SK-N-SH (cell line): Measurements from ENCODE around the gene CLDN5. TPM values are rescaled to one million over a fixed set of nuclear protein-coding genes. Genes with fewer than 3 reads are reported as not detected.

Experiments used
- CTCF ChIA-PET: fragments of 300-600, 350-600 bp; formaldehyde crosslinking; extraction: SDS; loops from one replicate; lab custom pipeline; 2021; lab: Yijun Ruan, JAX
- POLR2A ChIA-PET: fragments of 350-600 bp; sonication (Branson Sonifier 250); formaldehyde crosslinking; extraction: SDS; loops from one replicate; lab custom pipeline; 2020; ENCODE audit warnings: antibody characterized with exemption, inconsistent platforms; lab: Yijun Ruan, JAX
- DNase-seq: peaks from one replicate; pipeline ENCODE4 v3.0.0; 2012
- H2AFZ ChIP-seq: fragments of 200-600 bp; sonication (generic); 2 replicates; pipeline ENCODE4 v1.8.1; 2016; ENCODE audit warnings: antibody characterized with exemption, mild to moderate bottlenecking, low read depth
- H3F3A ChIP-seq: fragments of 200-600 bp; sonication (generic); replicated peaks from 2 replicates; pipeline ENCODE3; 2016; ENCODE audit warnings: antibody characterized with exemption, mild to moderate bottlenecking; ENCODE audit not compliant: insufficient read depth
- H3K27ac ChIP-seq, 2 experiments: fragments of 200-500 bp in 1 of 2; fragments of 200-600 bp in 1 of 2; sonication (Bioruptor generic) in 1 of 2; sonication (generic), shearing (Covaris generic) in 1 of 2; 2 replicates each; pipeline versions ENCODE4 v1.5.1 to v1.6.1; 2014 to 2016; ENCODE audit warnings: low read depth in 2 of 2, inconsistent platforms in 1 of 2, low read length in 1 of 2, mild to moderate bottlenecking in 1 of 2, mixed read lengths in 1 of 2
- H3K27me3 ChIP-seq: fragments of 200-600 bp; sonication (generic), shearing (Covaris generic); 2 replicates; pipeline ENCODE4 v1.6.1; 2016; ENCODE audit warnings: mixed run types; ENCODE audit not compliant: insufficient read depth
- H3K36me3 ChIP-seq, 2 experiments: fragments of 200-500 bp in 1 of 2; fragments of 200-600 bp in 1 of 2; sonication (Bioruptor generic) in 1 of 2; sonication (generic) in 1 of 2; replicated peaks in 1 of 2; 2 replicates each; pipeline versions ENCODE3 to v1.5.1; 2014 to 2016; ENCODE audit warnings: low read length in 1 of 2, mild to moderate bottlenecking in 1 of 2; ENCODE audit not compliant: insufficient read depth in 2 of 2, control insufficient read depth in 1 of 2
- H3K4me1 ChIP-seq, 2 experiments: fragments of 200-500 bp in 1 of 2; fragments of 200-600 bp in 1 of 2; sonication (Bioruptor generic) in 1 of 2; sonication (generic), shearing (Covaris generic) in 1 of 2; 2 replicates each; pipeline versions ENCODE4 v1.5.1 to v1.6.1; 2014 to 2016; ENCODE audit warnings: low read depth in 1 of 2, low read length in 1 of 2, mixed run types in 1 of 2; ENCODE audit not compliant: insufficient read depth in 2 of 2, control insufficient read depth in 1 of 2
- H3K4me2 ChIP-seq: fragments of 200-600 bp; sonication (generic), shearing (Covaris generic); 2 replicates; pipeline ENCODE4 v1.6.1; 2017; ENCODE audit warnings: mixed run types
- H3K4me3 ChIP-seq, 2 experiments: fragments of 200-500 bp in 1 of 2; fragments of 200-600 bp in 1 of 2; sonication (Bioruptor generic) in 1 of 2; sonication (generic), shearing (Covaris generic) in 1 of 2; 2 replicates each; pipeline versions ENCODE4 v1.5.1 to v1.8.1; 2014 to 2016; ENCODE audit warnings: low read depth in 2 of 2, inconsistent platforms in 1 of 2, low read length in 1 of 2, mild to moderate bottlenecking in 1 of 2, mixed read lengths in 1 of 2, moderate library complexity in 1 of 2
- H3K79me2 ChIP-seq: fragments of 200-600 bp; sonication (generic); 2 replicates; pipeline ENCODE4 v1.8.1; 2017; ENCODE audit warnings: mild to moderate bottlenecking; ENCODE audit not compliant: insufficient read depth
- H3K9ac ChIP-seq: fragments of 200-600 bp; sonication (generic); 2 replicates; pipeline ENCODE4 v1.6.1; 2017; ENCODE audit warnings: mixed run types
- H3K9me2 ChIP-seq: fragments of 200-600 bp; sonication (generic); 2 replicates; pipeline ENCODE4 v1.6.1; 2017; ENCODE audit warnings: mixed run types
- H3K9me3 ChIP-seq: fragments of 200-600 bp; sonication (generic); 2 replicates; pipeline ENCODE4 v1.6.1; 2017; ENCODE audit warnings: mixed run types, mild to moderate bottlenecking, moderate library complexity
- H4K20me1 ChIP-seq: fragments of 200-600 bp; sonication (generic); 2 replicates; pipeline ENCODE4 v1.6.1; 2017; ENCODE audit warnings: mild to moderate bottlenecking, mixed run types; ENCODE audit not compliant: insufficient read depth
- ELF1 ChIP-seq: IDR thresholded peaks from 2 replicates; pipeline ENCODE4 v1.4.0; 2012
- EP300 ChIP-seq, 2 experiments: IDR thresholded peaks; 2 replicates each; pipeline versions ENCODE4 v1.4.0 to v1.6.1; 2012; ENCODE audit warnings: borderline replicate concordance in 1 of 2, low read depth in 1 of 2, low read length in 1 of 2
- FOSL2 ChIP-seq: IDR thresholded peaks from 2 replicates; pipeline ENCODE4 v1.4.0; 2012; ENCODE audit warnings: low read depth, mild to moderate bottlenecking, moderate library complexity, borderline replicate concordance
- FOXJ3 ChIP-seq: sonication (generic); formaldehyde crosslinking; IDR thresholded peaks from 2 replicates; pipeline ENCODE4 v1.5.1; 2020; ENCODE audit warnings: mild to moderate bottlenecking, missing genetic modification reagents
- GABPA ChIP-seq: IDR thresholded peaks from 2 replicates; pipeline ENCODE4 v1.4.0; 2012; ENCODE audit warnings: low read depth, mild to moderate bottlenecking
- JUND ChIP-seq: IDR thresholded peaks from 2 replicates; pipeline ENCODE4 v1.4.0; 2012
- MAX ChIP-seq: IDR thresholded peaks from 2 replicates; pipeline ENCODE4 v1.4.0; 2012; ENCODE audit warnings: low read depth
- MEF2A ChIP-seq: IDR thresholded peaks from 2 replicates; pipeline ENCODE4 v1.4.0; 2012; ENCODE audit warnings: low read depth, borderline replicate concordance
- NRF1 ChIP-seq: IDR thresholded peaks from 2 replicates; pipeline ENCODE4 v1.6.1; 2012; ENCODE audit warnings: low read depth, mild to moderate bottlenecking, low read length
- POLR2AphosphoS5 ChIP-seq: IDR thresholded peaks from 2 replicates; pipeline ENCODE4 v1.6.1; 2012; ENCODE audit warnings: low read depth, low read length
- SIN3A ChIP-seq: IDR thresholded peaks from 2 replicates; pipeline ENCODE4 v1.6.1; 2012; ENCODE audit warnings: low read depth, mild to moderate bottlenecking, low read length, moderate library complexity, borderline replicate concordance
- SMC3 ChIP-seq: IDR thresholded peaks from 2 replicates; pipeline ENCODE4 v1.6.1; 2012; ENCODE audit warnings: low read depth, low read length, improper control_type of control experiment
- TAF1 ChIP-seq: IDR thresholded peaks from 2 replicates; pipeline ENCODE4 v1.6.1; 2012; ENCODE audit warnings: low read depth, mild to moderate bottlenecking, low read length, moderate library complexity, borderline replicate concordance
- USF1 ChIP-seq: IDR thresholded peaks from 2 replicates; pipeline ENCODE4 v1.4.0; 2012; ENCODE audit warnings: low read depth, borderline replicate concordance
- WGBS: methylation state at CpG from one replicate; pipeline ENCODE4 v1.1.6; 2017; ENCODE audit warnings: low lambda C conversion rate; 5-methylcytosine and 5-hydroxymethylcytosine counted together
- polyA plus RNA-seq, 3 experiments: library from polyadenylated mRNA; depleted of rRNA; stranded (reverse); fragments of >200 nt; gene quantifications; 2 replicates each; pipeline ENCODE4 v1.2.3, GENCODE V29; 2012
- TF ChIP-seq, protein P1 (sequence below): fragments of 200-600 bp; sonication (generic); IDR thresholded peaks from 2 replicates; pipeline ENCODE4 v1.6.1; 2017; ENCODE audit warnings: antibody characterized with exemption, mild to moderate bottlenecking, moderate library complexity
- TF ChIP-seq, protein P2 (sequence below): fragments of 150-350 bp; IDR thresholded peaks from 2 replicates; pipeline ENCODE4 v1.6.1; 2016; ENCODE audit warnings: mild to moderate bottlenecking, low read depth, low read length
- TF ChIP-seq, protein P3 (sequence below): fragments of 150-350 bp; IDR thresholded peaks from 2 replicates; pipeline ENCODE4 v1.6.1; 2017; ENCODE audit warnings: antibody characterized with exemption, low read length, low read depth, borderline replicate concordance
- TF ChIP-seq, protein P4 (sequence below): IDR thresholded peaks from 2 replicates; pipeline ENCODE4; 2012

Gene CLDN5
- polyA plus RNA-seq, 1 of the 3 experiments (the other 2 are of a cell fraction): not detected

DNA sequence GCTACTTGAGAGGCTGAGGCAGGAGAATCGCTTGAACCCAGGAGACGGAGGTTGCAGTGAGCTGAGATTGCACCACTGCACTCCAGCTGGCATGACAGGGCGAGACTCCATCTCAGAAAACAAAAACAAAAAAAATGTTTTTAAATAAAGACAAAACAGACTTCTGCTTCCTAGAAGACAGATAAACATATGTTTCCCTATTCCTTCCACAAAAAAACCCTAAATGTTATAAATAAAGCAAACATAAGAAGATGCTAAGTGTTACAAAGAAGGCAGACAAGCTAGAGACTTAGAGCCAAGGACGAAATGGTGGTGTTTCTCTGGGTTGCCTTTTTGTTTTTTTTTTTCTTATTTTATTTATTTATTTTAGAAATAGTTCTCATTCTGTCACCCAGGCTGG, 5.6 kb upstream of the CLDN5 start:
- no peaks in the 10 kb centered on the region for H3F3A ChIP-seq
- H3K9me3 ChIP-seq: no peaks in the 10 kb centered on the region
- no peak overlapping the region for H3K27ac ChIP-seq
- TF ChIP-seq MEF2A: no peak
- TF ChIP-seq, protein P1, sequence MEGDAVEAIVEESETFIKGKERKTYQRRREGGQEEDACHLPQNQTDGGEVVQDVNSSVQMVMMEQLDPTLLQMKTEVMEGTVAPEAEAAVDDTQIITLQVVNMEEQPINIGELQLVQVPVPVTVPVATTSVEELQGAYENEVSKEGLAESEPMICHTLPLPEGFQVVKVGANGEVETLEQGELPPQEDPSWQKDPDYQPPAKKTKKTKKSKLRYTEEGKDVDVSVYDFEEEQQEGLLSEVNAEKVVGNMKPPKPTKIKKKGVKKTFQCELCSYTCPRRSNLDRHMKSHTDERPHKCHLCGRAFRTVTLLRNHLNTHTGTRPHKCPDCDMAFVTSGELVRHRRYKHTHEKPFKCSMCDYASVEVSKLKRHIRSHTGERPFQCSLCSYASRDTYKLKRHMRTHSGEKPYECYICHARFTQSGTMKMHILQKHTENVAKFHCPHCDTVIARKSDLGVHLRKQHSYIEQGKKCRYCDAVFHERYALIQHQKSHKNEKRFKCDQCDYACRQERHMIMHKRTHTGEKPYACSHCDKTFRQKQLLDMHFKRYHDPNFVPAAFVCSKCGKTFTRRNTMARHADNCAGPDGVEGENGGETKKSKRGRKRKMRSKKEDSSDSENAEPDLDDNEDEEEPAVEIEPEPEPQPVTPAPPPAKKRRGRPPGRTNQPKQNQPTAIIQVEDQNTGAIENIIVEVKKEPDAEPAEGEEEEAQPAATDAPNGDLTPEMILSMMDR: no peak
- TF ChIP-seq USF1: no peak
- TF ChIP-seq SMC3: no peak
- no peak for TF ChIP-seq MAX
- TF ChIP-seq, protein P2, sequence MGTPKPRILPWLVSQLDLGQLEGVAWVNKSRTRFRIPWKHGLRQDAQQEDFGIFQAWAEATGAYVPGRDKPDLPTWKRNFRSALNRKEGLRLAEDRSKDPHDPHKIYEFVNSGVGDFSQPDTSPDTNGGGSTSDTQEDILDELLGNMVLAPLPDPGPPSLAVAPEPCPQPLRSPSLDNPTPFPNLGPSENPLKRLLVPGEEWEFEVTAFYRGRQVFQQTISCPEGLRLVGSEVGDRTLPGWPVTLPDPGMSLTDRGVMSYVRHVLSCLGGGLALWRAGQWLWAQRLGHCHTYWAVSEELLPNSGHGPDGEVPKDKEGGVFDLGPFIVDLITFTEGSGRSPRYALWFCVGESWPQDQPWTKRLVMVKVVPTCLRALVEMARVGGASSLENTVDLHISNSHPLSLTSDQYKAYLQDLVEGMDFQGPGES: no peak
- no peak for TF ChIP-seq JUND
- no peak for TF ChIP-seq NRF1
- no peak for TF ChIP-seq EP300 (IDR thresholded peaks at IDR 0.05; ENCODE audit: borderline replicate concordance in 1 of 2, low read depth in 1 of 2, low read length in 1 of 2)
- no peak for TF ChIP-seq SIN3A
- no peak for TF ChIP-seq POLR2AphosphoS5
- TF ChIP-seq, protein P3, sequence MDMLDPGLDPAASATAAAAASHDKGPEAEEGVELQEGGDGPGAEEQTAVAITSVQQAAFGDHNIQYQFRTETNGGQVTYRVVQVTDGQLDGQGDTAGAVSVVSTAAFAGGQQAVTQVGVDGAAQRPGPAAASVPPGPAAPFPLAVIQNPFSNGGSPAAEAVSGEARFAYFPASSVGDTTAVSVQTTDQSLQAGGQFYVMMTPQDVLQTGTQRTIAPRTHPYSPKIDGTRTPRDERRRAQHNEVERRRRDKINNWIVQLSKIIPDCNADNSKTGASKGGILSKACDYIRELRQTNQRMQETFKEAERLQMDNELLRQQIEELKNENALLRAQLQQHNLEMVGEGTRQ: no peak
- no peak for TF ChIP-seq ELF1
- TF ChIP-seq GABPA: no peak
- TF ChIP-seq, protein P4, sequence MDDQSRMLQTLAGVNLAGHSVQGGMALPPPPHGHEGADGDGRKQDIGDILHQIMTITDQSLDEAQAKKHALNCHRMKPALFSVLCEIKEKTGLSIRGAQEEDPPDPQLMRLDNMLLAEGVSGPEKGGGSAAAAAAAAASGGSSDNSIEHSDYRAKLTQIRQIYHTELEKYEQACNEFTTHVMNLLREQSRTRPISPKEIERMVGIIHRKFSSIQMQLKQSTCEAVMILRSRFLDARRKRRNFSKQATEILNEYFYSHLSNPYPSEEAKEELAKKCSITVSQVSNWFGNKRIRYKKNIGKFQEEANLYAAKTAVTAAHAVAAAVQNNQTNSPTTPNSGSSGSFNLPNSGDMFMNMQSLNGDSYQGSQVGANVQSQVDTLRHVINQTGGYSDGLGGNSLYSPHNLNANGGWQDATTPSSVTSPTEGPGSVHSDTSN: no peak
- TF ChIP-seq FOSL2: no peak
- TF ChIP-seq TAF1: no peak
- TF ChIP-seq FOXJ3 (CRISPR knock-in tag): no peak
- H3K4me3 ChIP-seq: no peak overlapping the region
- no peak overlapping the region for H2AFZ ChIP-seq
- H3K4me1 ChIP-seq: peaks cover 0 to 4% of the 10 kb centered on the region in 2 experiments; a peak in 1 of 4 replicates
- no peaks in the 10 kb centered on the region for H3K9me2 ChIP-seq
- no peaks in the 10 kb centered on the region; the same call in 1 of the 2 replicates for H3K27me3 ChIP-seq
- 62% methylated on average over 4 of the region's 4 CpGs for WGBS
- no peaks in the 10 kb centered on the region for H3K79me2 ChIP-seq
- H3K9ac ChIP-seq: no peak overlapping the region
- DNase-seq: no peak
- no peak overlapping the region for H3K4me2 ChIP-seq
- CTCF ChIA-PET: interaction anchor here (0.6 to 1.8 kb wide), 2 partner anchors 96 to 100 kb away, joined by 3 to 7 read pairs; no protein-coding TSS in a partner anchor
- H4K20me1 ChIP-seq: no peaks in the 10 kb centered on the region
- POLR2A ChIA-PET: no interaction called here
- H3K36me3 ChIP-seq: no peaks in the 10 kb centered on the region
